OCI-M1 (cell line): ENCODE data around the gene DNALI1.
"Not testable (repeated sequence)": the region's sequence is repeated elsewhere in the genome, so short reads cannot be mapped to it uniquely, and the experiment has no call there.

ENCODE experiments used
- DNase-seq: peaks from one replicate; lab custom pipeline; 2025; lab: John Stamatoyannopoulos, UW

Gene DNALI1

GRCh38 chr1:37556712-37557196 lies at the start of gene DNALI1:
TSS of gene DNALI1 (plus strand) at chr1:37556940. CDS start at chr1:37556995, 55 bp downstream.
- DNase-seq, result peak; percentile 24

DNA sequence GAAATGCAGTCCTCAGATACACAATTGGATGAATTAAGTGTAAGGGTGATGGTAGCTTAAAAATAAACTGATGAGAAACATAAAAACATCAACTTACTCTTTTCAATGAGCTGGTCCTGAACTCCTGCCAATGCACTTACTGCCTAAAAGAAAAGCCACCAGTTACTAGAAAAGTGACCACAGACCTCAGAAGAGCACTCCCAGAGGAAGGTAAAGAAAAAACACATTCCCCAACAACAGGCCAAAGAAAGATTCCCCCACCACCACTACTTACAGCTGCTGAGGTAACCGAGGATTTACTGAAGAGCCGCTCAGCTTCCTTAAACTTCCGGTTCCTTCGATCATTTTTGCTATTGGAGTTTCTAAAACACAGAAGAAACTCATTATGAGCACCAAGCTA lies 47.6 kb upstream of the DNALI1 start:
- DNase-seq, result peak; percentile 60

DNA sequence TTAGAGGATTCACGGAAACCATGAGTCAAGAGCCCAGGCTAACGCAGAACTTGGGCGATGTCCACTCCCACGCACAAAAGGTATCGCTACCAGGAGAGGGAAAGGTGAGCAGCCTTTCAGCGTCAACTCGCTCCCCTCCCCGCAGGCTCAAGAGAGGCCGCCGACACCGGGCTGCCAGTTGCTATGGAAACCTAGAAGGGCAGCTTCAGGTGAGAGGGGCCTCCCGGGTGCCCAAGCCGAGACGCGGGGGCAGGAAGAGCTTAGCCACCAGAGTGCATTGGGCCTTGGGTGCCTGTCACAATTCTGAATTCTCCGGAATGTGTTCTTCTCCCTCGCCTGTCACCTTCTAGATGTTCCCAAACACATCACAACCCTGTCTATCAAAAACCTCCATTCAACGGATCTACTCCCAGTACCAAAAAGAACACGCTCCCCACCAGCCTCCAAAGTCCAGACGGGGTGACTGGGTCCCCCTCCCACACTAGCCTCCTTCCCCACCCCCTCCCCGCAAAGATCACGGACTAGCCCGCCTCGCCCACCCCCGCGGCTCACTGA lies 42.9 kb upstream of the DNALI1 start:
- DNase-seq, result peak; percentile 55

GRCh38 chr1:37514350-37515184 lies 42.2 kb upstream of the DNALI1 start, which contains the start of gene MEAF6:
TSS of gene MEAF6 (minus strand) at chr1:37514766. CDS start at chr1:37514746, 20 bp downstream.
- peak; percentile 91 for DNase-seq

DNA sequence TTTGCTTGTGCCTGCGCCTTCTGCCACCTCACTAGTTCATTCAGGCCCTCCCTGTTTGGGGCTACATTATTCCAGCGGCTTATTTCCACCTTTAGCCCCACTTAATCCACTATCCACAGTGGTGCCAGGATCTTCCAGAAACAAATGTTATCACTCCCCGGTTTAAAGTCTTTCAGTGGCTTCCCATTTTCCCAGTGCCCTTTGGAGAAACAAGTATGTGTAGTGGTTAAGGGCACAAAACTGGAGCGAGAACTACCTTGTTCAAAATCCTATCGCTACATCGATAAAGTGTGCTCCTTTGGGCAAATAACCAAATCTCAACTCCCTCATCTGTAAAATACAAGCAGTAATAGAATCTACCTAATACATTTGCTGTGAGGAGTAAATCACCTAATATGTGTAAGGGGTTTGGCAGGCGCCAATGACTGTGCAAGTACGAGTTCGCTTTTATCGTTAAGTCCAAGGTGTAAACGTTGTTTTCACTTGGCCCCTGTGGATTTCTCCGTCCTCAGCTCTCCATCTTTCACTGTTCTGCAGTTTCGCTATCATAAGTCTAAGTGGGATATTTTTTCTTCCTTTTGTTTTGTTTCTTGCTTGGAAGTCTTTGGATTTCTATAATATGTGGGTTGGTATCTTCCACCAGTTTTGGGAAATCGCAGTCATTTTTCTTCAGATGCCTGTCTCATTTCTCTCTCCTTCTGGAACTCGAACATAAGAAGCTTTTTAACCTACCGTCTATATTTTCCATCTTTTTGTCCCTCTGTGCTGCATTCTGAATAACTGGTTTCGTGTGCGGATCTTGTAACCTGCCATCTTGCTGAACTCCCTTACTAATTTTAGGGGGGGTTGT lies 41.3 kb upstream of the DNALI1 start:
- DNase-seq, result no peak

DNA sequence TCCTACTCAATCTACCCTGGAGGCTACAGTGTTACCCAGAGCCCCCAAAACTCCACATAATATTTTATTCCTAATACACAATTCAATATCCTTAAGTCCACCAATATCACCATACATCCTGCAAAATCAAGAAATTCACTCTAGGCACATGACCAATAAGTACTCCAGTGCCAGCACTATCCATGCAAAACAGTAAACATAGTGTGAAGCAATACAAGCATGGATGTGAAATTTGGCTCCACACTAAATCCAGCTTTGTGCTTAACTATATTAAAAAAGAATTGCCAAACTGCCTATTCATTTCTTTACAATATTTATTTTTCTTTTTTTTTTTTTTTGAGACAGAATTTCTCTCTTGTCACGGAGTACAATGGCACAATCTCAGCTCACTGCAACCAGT lies 39.2 kb upstream of the DNALI1 start:
- DNase-seq, result no peak

- DNase-seq, result not testable (repeated sequence)
These were observed 38.5 kb upstream of the DNALI1 start for GRCh38 chr1:37518241-37518640.

DNA sequence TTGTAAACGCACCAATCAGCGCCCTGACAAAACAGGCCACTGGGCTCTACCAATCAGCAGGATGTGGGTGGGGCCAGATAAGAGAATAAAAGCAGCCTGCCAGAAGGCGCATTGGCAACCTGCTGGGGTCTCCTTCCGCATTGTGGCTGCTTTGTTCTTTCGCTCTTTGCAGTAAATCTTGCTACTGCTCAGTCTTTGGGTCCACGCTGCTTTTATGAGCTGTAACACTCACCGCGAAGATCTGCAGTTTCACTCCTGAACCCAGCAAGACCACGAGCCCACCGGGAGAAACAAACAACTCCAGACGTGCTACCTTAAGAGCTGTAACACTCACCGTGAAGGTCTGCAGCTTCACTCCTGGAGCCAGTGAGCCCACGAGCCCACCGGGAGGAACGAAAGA lies 37.8 kb upstream of the DNALI1 start:
- not testable (repeated sequence) for DNase-seq

GRCh38 chr1:37519613-37520012 lies 37.1 kb upstream of the DNALI1 start:
- DNase-seq, result no peak

GRCh38 chr1:37529888-37530287 lies 26.9 kb upstream of the DNALI1 start:
- DNase-seq, result not testable (repeated sequence)

GRCh38 chr1:37532418-37533156 lies 24.2 kb upstream of the DNALI1 start:
- DNase-seq, result not testable (repeated sequence)

GRCh38 chr1:37533317-37534093 lies 23.2 kb upstream of the DNALI1 start:
- no peak for DNase-seq

GRCh38 chr1:37537378-37537777 lies 19.4 kb upstream of the DNALI1 start:
- no peak for DNase-seq

- DNase-seq, result not testable (repeated sequence)
These were observed 17.6 kb upstream of the DNALI1 start for GRCh38 chr1:37539154-37539553.

DNA sequence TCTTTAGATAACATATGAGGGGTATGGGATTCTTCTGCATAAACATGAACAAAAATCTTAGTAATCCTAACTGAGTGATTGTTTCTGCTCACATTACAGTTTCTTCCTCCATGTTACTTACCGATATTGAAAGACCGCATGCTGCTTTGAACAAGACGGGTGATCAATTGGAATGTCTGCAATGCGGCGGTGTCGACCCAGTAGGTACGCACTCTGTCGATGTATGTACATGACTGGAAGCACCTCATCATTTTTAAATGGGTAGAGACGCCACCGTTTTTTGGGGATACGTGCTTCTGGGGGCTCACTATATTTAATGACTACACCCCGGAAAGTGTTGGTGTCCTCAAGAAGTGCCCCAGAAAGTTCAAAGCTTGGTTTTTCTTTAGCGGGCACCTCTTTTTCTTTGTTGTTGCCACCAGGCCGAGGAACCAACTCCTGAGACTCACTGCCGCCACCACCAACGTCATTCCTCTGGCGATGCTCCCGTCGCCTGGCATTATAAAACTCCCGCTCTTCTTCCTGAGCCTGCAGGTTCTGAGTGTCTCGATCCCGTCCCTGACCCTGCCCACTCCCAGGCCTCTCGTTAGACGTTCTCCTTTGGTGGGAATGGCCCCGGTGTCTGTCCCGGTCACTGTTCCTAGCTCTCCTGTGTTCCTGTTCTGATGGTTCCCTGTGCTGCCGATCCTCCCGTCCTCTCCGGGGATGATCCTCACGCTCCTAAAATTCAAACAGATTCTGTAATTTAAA lies 16.5 kb upstream of the DNALI1 start:
- no peak for DNase-seq

DNA sequence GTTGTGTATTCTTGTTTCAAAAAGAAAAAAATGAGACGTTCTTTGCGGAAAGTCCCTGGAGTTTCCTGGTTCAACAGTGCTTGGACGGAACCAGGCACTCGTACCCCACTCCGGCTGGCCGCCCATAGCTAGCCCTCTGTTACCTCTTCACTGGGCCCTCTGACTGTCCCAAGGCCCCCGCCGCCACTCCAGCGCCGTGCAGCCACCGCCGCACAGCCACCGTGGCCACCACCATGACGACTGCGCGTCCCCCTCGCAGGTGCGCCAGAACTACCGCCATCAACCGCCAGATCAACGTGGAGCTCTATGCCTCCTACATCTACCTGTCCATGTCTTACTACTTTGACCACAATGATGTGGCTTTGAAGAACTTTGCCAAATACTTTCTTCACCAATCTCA lies 12.2 kb upstream of the DNALI1 start:
- no peak for DNase-seq

- DNase-seq, result no peak
These were observed 11.7 kb upstream of the DNALI1 start for GRCh38 chr1:37545019-37545418.

DNA sequence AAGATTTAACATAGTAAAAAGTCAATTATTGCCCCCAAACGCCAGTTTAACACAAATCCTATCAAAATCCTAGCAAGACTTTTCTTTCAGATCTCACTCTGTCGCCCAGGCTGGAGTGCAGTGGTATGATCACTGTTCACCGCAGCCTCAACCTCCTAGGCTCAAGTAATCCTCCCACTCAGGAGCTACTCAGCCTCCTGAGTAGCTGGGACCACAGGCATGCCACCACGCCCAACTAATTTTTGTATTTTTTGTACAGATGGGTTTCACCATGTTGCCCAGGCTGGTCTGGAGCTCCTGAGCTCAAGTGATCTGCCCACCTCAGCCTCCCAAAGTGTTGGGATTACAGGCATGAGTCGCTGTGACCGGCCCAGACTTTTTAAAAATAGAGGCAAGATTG lies 7.4 kb upstream of the DNALI1 start:
- DNase-seq, result no peak

- DNase-seq, result no peak
These were observed 3.2 kb upstream of the DNALI1 start for GRCh38 chr1:37553598-37553926.
